ENCODE data around the gene PLA2G2F.
A peak's percentile ranks its signal among the peaks of the same experiment; 100 is the strongest.

The PLA2G2F gene

GRCh38 chr1:20142001-20142710 lies 3.0 kb downstream of the PLA2G2F start:
- DNase-seq (ENCODE audit: low read depth in 2 of 2): no peak

GRCh38 chr1:20143318-20143717 lies 4.2 kb downstream of the PLA2G2F start:
- DNase-seq (ENCODE audit: low read depth in 2 of 2): no peak

- no peak for DNase-seq (ENCODE audit: low read depth in 2 of 2)
These were observed 4.8 kb downstream of the PLA2G2F start for GRCh38 chr1:20143734-20144565.

- DNase-seq (ENCODE audit: low read depth in 2 of 2): no peak
These were observed 8.9 kb downstream of the PLA2G2F start for GRCh38 chr1:20147846-20148570.

- no peak for DNase-seq (ENCODE audit: low read depth in 2 of 2)
These were observed 9.7 kb downstream of the PLA2G2F start for GRCh38 chr1:20148571-20149500.

GRCh38 chr1:20149601-20150325 lies 10.6 kb downstream of the PLA2G2F start:
- no peak for DNase-seq (ENCODE audit: low read depth in 2 of 2)

- DNase-seq (ENCODE audit: low read depth in 2 of 2): no peak
These were observed 11.2 kb downstream of the PLA2G2F start for GRCh38 chr1:20150326-20150705.

GRCh38 chr1:20150969-20151368 lies 11.8 kb downstream of the PLA2G2F start:
- DNase-seq (ENCODE audit: low read depth in 2 of 2): no peak

GRCh38 chr1:20151906-20152598 lies 12.9 kb downstream of the PLA2G2F start:
- peak; percentile 42 to 49 for DNase-seq (ENCODE audit: low read depth in 2 of 2)

- DNase-seq (ENCODE audit: low read depth in 2 of 2): no peak
These were observed 13.4 kb downstream of the PLA2G2F start for GRCh38 chr1:20152599-20152930.

- no peak for DNase-seq (ENCODE audit: low read depth in 2 of 2)
These were observed 13.9 kb downstream of the PLA2G2F start for GRCh38 chr1:20153000-20153418.

GRCh38 chr1:20154301-20154831 lies 15.2 kb downstream of the PLA2G2F start:
- DNase-seq (ENCODE audit: low read depth in 2 of 2): no peak

- no peak for DNase-seq (ENCODE audit: low read depth in 2 of 2)
These were observed 19.4 kb downstream of the PLA2G2F start for GRCh38 chr1:20158358-20159070.

- no peak for DNase-seq (ENCODE audit: low read depth in 2 of 2)
These were observed 20.9 kb downstream of the PLA2G2F start for GRCh38 chr1:20160034-20160433.

GRCh38 chr1:20164694-20165202 lies 25.6 kb downstream of the PLA2G2F start:
- DNase-seq (ENCODE audit: low read depth in 2 of 2): no peak

- no peak for DNase-seq (ENCODE audit: low read depth in 2 of 2)
These were observed 26.4 kb downstream of the PLA2G2F start for GRCh38 chr1:20165522-20165951.

GRCh38 chr1:20166051-20166450 lies 26.9 kb downstream of the PLA2G2F start:
- no peak for DNase-seq (ENCODE audit: low read depth in 2 of 2)

GRCh38 chr1:20167126-20167525 lies 28.0 kb downstream of the PLA2G2F start:
- no peak for DNase-seq (ENCODE audit: low read depth in 2 of 2)

Measured in stimulated activated CD8-positive, alpha-beta memory T cell treated with anti-CD3 and anti-CD28 coated beads, Interleukin-15, amount 100 ng/mL, for 4 hours (primary cell).